GM13976 (cell line): ENCODE measurements around the gene KMT2B.

Experiments used
- DNase-seq: peaks from one replicate; pipeline ENCODE4 v3.0.0; 2012; ENCODE audit warnings: low spot score
- in situ Hi-C: fragments of 300-500 bp; cut with MboI; formaldehyde crosslinking; loops from one replicate; pipeline ENCODE4 v1.12.0; 2022; ENCODE audit warnings: low sequenced_read_pairs, mixed read lengths, inconsistent platforms; ENCODE audit not compliant: unreplicated experiment
- TF ChIP-seq, protein P1 (sequence below): IDR thresholded peaks from 2 replicates; pipeline ENCODE4 v1.5.1; 2012; ENCODE audit warnings: borderline replicate concordance, mild to moderate bottlenecking; ENCODE audit not compliant: insufficient read depth; ENCODE audit errors: extremely low read depth, missing control alignments, control extremely low read depth

The KMT2B gene

GRCh38 chr19:35716801-35717664 lies 770 bp upstream of the KMT2B start:
- DNase-seq = peak; percentile 85
- in situ Hi-C loops = no loop called here
- TF ChIP-seq, protein P1, sequence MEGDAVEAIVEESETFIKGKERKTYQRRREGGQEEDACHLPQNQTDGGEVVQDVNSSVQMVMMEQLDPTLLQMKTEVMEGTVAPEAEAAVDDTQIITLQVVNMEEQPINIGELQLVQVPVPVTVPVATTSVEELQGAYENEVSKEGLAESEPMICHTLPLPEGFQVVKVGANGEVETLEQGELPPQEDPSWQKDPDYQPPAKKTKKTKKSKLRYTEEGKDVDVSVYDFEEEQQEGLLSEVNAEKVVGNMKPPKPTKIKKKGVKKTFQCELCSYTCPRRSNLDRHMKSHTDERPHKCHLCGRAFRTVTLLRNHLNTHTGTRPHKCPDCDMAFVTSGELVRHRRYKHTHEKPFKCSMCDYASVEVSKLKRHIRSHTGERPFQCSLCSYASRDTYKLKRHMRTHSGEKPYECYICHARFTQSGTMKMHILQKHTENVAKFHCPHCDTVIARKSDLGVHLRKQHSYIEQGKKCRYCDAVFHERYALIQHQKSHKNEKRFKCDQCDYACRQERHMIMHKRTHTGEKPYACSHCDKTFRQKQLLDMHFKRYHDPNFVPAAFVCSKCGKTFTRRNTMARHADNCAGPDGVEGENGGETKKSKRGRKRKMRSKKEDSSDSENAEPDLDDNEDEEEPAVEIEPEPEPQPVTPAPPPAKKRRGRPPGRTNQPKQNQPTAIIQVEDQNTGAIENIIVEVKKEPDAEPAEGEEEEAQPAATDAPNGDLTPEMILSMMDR = peak; percentile 74

- in situ Hi-C loops = no loop called here
- DNase-seq = peak; percentile 71
Measured at GRCh38 chr19:35718345-35719041, 690 bp downstream of the KMT2B start.

GRCh38 chr19:35719402-35720162 lies 1.8 kb downstream of the KMT2B start:
- DNase-seq = no peak
- TF ChIP-seq, protein P1 = no peak
- in situ Hi-C loops = no loop called here

More at GRCh38 chr19:35718345-35719041, 690 bp downstream of the KMT2B start:
- TF ChIP-seq, protein P1 = no peak

DNA sequence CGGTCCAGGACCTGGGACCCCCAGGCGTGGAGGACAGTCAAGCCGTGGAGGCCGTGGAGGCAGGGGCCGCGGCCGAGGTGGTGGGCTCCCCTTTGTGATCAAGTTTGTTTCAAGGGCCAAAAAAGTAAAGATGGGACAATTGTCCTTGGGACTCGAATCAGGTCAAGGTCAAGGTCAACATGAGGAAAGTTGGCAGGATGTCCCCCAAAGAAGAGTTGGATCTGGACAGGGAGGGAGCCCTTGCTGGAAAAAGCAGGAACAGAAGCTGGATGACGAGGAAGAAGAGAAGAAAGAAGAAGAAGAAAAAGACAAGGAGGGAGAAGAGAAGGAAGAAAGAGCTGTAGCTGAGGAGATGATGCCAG lies 2.3 kb downstream of the KMT2B start:
- TF ChIP-seq, protein P1 = no peak
- in situ Hi-C loops = no loop called here
- no peak for DNase-seq

- DNase-seq = no peak
- TF ChIP-seq, protein P1 = no peak
- in situ Hi-C loops = no loop called here
Measured at GRCh38 chr19:35720648-35721047, 2.8 kb downstream of the KMT2B start.

GRCh38 chr19:35721374-35721773 lies 3.6 kb downstream of the KMT2B start:
- in situ Hi-C loops = no loop called here
- DNase-seq = no peak
- TF ChIP-seq, protein P1 = no peak
